LNCaP clone FGC (cell line): Measurements from ENCODE around the gene SLC39A13.

Source experiments
- DNase-seq: peaks from one replicate; pipeline ENCODE4 v3.0.0-alpha.2; 2011; ENCODE audit warnings: low read depth
- H3K4me3 ChIP-seq: 2 replicates; pipeline ENCODE4 v1.5.1; 2011; ENCODE audit warnings: mild to moderate bottlenecking, low read depth, low read length, control low read depth
- CTCF ChIP-seq: IDR thresholded peaks from 2 replicates; pipeline ENCODE4 v1.5.1; 2012; ENCODE audit warnings: mild to moderate bottlenecking; ENCODE audit not compliant: control insufficient read depth, insufficient read depth; ENCODE audit errors: extremely low read depth

The SLC39A13 gene

GRCh38 chr11:47407746-47408590, at the start of gene SLC39A13:
Gene SLC39A13, plus strand, starts transcription at chr11:47408590. Its CDS starts 1,505 bp downstream, at chr11:47410095.
- TF ChIP-seq CTCF: peak; percentile 89
- peak within 1 kb of the TSS; percentile 83 for H3K4me3 ChIP-seq
- DNase-seq: peak; percentile 82

GRCh38 chr11:47358731-47359051, 49.7 kb upstream of the SLC39A13 start:
- H3K4me3 ChIP-seq: no peak overlapping the region
- DNase-seq: no peak
- TF ChIP-seq CTCF: no peak

GRCh38 chr11:47359162-47359561, 49.2 kb upstream of the SLC39A13 start:
- no peak for TF ChIP-seq CTCF
- H3K4me3 ChIP-seq: no peak overlapping the region
- no peak for DNase-seq

- DNase-seq: no peak
- no peak for TF ChIP-seq CTCF
- no peak overlapping the region for H3K4me3 ChIP-seq
Measured at GRCh38 chr11:47359586-47359985, 48.8 kb upstream of the SLC39A13 start.

GRCh38 chr11:47360341-47360740, 48.0 kb upstream of the SLC39A13 start:
- no peak for TF ChIP-seq CTCF
- H3K4me3 ChIP-seq: no peak overlapping the region
- DNase-seq: no peak

- DNase-seq: no peak
- TF ChIP-seq CTCF: no peak
- H3K4me3 ChIP-seq: no peak overlapping the region
Measured at GRCh38 chr11:47361419-47361818, 47.0 kb upstream of the SLC39A13 start.

GRCh38 chr11:47366020-47366490, 42.3 kb upstream of the SLC39A13 start:
- TF ChIP-seq CTCF: no peak

More at GRCh38 chr11:47366020-47366490, 42.3 kb upstream of the SLC39A13 start:
- no peak overlapping the region for H3K4me3 ChIP-seq
- no peak for DNase-seq
